ENCODE measurements around the gene OTOR. TPM values are rescaled to one million over a fixed set of nuclear protein-coding genes. Genes with fewer than 3 reads are reported as not detected.

OTOR gene
- total and polyA plus RNA-seq, 2 of the 8 experiments (the other 6 are each of a cell fraction or from before 2014, with no cell fraction given): not detected

DNA sequence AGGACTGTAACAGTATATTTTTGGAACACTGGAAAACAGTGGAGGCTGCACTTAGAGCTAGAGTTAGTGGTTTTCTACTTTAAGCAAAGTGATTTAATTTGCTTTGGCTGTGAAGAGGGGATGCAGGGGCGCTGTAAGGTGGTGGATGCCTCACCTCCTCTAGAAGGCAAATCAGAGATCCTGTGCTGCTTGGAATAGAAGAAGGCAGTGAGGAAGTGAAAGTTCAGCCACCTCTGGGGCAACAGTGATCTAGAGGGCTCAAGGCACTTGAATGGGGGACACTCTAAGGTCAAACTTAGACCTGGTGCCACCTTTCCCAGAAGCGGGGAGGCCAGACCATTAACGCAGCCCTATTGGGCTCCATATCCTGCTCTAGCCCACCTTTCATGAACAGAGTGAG is 37.4 kb upstream of the OTOR start:
- no peak overlapping the region for H3K27ac ChIP-seq (ENCODE audit: low read depth, low read length)
- H2AFZ ChIP-seq (ENCODE audit: low read length): no peak overlapping the region; the same call in 1 of the 2 replicates
- CTCF ChIA-PET (ENCODE audit: partially characterized antibody): interaction anchor here (0.6 to 0.9 kb wide), 2 partner anchors 9 to 43 kb away, joined by 3 read pairs; no protein-coding TSS in a partner anchor
- TF ChIP-seq, protein P1, sequence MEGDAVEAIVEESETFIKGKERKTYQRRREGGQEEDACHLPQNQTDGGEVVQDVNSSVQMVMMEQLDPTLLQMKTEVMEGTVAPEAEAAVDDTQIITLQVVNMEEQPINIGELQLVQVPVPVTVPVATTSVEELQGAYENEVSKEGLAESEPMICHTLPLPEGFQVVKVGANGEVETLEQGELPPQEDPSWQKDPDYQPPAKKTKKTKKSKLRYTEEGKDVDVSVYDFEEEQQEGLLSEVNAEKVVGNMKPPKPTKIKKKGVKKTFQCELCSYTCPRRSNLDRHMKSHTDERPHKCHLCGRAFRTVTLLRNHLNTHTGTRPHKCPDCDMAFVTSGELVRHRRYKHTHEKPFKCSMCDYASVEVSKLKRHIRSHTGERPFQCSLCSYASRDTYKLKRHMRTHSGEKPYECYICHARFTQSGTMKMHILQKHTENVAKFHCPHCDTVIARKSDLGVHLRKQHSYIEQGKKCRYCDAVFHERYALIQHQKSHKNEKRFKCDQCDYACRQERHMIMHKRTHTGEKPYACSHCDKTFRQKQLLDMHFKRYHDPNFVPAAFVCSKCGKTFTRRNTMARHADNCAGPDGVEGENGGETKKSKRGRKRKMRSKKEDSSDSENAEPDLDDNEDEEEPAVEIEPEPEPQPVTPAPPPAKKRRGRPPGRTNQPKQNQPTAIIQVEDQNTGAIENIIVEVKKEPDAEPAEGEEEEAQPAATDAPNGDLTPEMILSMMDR (IDR thresholded peaks at IDR 0.05; ENCODE audit: control extremely low read depth in 1 of 3, insufficient read depth in 1 of 3, low read depth in 1 of 3, low read length in 3 of 3): no peak
- TF ChIP-seq TCF12 (IDR thresholded peaks at IDR 0.05; ENCODE audit: low read depth, low read length) (no peak), CBX8 (IDR thresholded peaks at IDR 0.05; ENCODE audit: borderline replicate concordance, low read depth, low read length) (no peak), SIX5 (IDR thresholded peaks at IDR 0.05; ENCODE audit: low read depth, low read length) (no peak), YY1 (IDR thresholded peaks at IDR 0.05; ENCODE audit: low read depth, low read length) (no peak), RNF2 (IDR thresholded peaks at IDR 0.05; ENCODE audit: borderline replicate concordance, low read depth, low read length, missing control alignments, poor library complexity, severe bottlenecking) (no peak), PHF8 (conservative IDR thresholded peaks at IDR 0.05; ENCODE audit: low read depth, low read length) (no peak), SP1 (IDR thresholded peaks at IDR 0.05; ENCODE audit: low read depth, low read length) (no peak), ASH2L (IDR thresholded peaks at IDR 0.05; ENCODE audit: low read length) (no peak)

More for the DNA sequence above, 37.4 kb upstream of the OTOR start:
- no peak overlapping the region for H4K8ac ChIP-seq (ENCODE audit: extremely low read depth, insufficient read depth, low read length)
- no peak overlapping the region for H3K23ac ChIP-seq (ENCODE audit: insufficient read length)
- no peak overlapping the region for H2BK120ac ChIP-seq (replicated peaks; ENCODE audit: low read depth, low read length)
- no peak overlapping the region for H4K5ac ChIP-seq (ENCODE audit: insufficient read length, low read depth, low read length)
- FAIRE-seq (no peak), DNase-seq (ENCODE audit: low read depth in 1 of 2, low spot score in 2 of 2) (no peak)
- H3K79me2 ChIP-seq (ENCODE audit: control insufficient read depth in 1 of 2, insufficient read depth in 2 of 2, low read length in 2 of 2): no peaks in the 10 kb centered on the region
- H3K4me2 ChIP-seq (ENCODE audit: insufficient read depth in 1 of 2, low read depth in 2 of 2, low read length in 2 of 2): no peak overlapping the region
- H2AK5ac ChIP-seq (ENCODE audit: low read depth, low read length): no peak overlapping the region
- H2BK12ac ChIP-seq (ENCODE audit: low read depth, low read length): no peak overlapping the region
- POLR2A ChIA-PET (ENCODE audit: partially characterized antibody): no interaction called here
- H2BK5ac ChIP-seq (ENCODE audit: low read depth, low read length): no peak overlapping the region
- peaks cover 4 to 7% of the 10 kb centered on the region in 2 experiments; a peak in 3 of 4 replicates for H3K9me3 ChIP-seq (ENCODE audit: insufficient read depth in 2 of 2, low read depth in 1 of 2, low read length in 1 of 2)
- H4K91ac ChIP-seq (replicated peaks; ENCODE audit: insufficient read length, low read length): no peak overlapping the region
- H4K20me1 ChIP-seq (replicated peaks in 1 of 2; ENCODE audit: control insufficient read depth in 1 of 2, insufficient read depth in 2 of 2, low read length in 2 of 2): no peaks in the 10 kb centered on the region
- no peak overlapping the region for H3K56ac ChIP-seq (replicated peaks; ENCODE audit: insufficient read length, low read depth, low read length)
- H2BK20ac ChIP-seq (ENCODE audit: low read length): no peak overlapping the region
- peaks cover 0 to 3% (median 0%) of the 10 kb centered on the region in 4 experiments; a peak in 1 of 7 replicates for H3K4me1 ChIP-seq (replicated peaks in 1 of 4; ENCODE audit: control insufficient read depth in 3 of 4, insufficient read depth in 4 of 4, low read length in 3 of 4)
- H3K9ac ChIP-seq (replicated peaks in 1 of 4; ENCODE audit: extremely low read depth in 1 of 4, low read depth in 3 of 4, low read length in 3 of 4): no peak overlapping the region
- no peak overlapping the region for H3K18ac ChIP-seq (ENCODE audit: extremely low read depth, low read length)
- no peak overlapping the region for H3K4ac ChIP-seq (replicated peaks; ENCODE audit: insufficient read length, low read depth, low read length)
- no peaks in the 10 kb centered on the region for H3K36me3 ChIP-seq (ENCODE audit: control insufficient read depth in 2 of 4, insufficient read depth in 4 of 4, low read length in 3 of 4)
- no peak overlapping the region for H3K4me3 ChIP-seq (ENCODE audit: extremely low read depth in 1 of 4, insufficient read depth in 2 of 4, low read depth in 3 of 4, low read length in 4 of 4)
- no peaks in the 10 kb centered on the region for H3K27me3 ChIP-seq (replicated peaks in 1 of 4; ENCODE audit: control insufficient read depth in 3 of 4, extremely low read depth in 1 of 4, insufficient read depth in 3 of 4, low read length in 3 of 4)
- no peak overlapping the region for H2BK15ac ChIP-seq (ENCODE audit: low read length)
- no peaks in the 10 kb centered on the region for H3K79me1 ChIP-seq (ENCODE audit: low read depth, low read length)
- 91% methylated on average over 2 of the region's 3 CpGs; no CpG with 5 or more reads in 1 of the 2 experiments for WGBS, 2 experiments (ENCODE audit: extremely low coverage in 1 of 2, insufficient coverage in 1 of 2, insufficient read length in 1 of 2, insufficient replicate concordance in 2 of 2, low coverage in 1 of 2, low lambda C conversion rate in 2 of 2, missing lambda C conversion rate in 1 of 2)
- no peaks in the 10 kb centered on the region for H3K23me2 ChIP-seq (ENCODE audit: low read depth, low read length)
- H3K14ac ChIP-seq (ENCODE audit: insufficient read length): no peak overlapping the region

Data from H1 (cell line).